H1 (cell line): ENCODE results near the gene PCDHAC1. TPM values are rescaled to one million over a fixed set of nuclear protein-coding genes. Genes with fewer than 3 reads are reported as not detected.
A peak's percentile ranks its signal among the peaks of the same experiment; 100 is the strongest.

Experiments
- CREB1 ChIP-seq: IDR thresholded peaks from 2 replicates; pipeline ENCODE4 v1.6.1; 2012; ENCODE audit warnings: inconsistent platforms
- CTCF ChIP-seq, 3 experiments: IDR thresholded peaks; 1 replicate in 2 of 3; 2 replicates in 1 of 3; pipeline versions ENCODE4 v1.5.1 to v1.6.1; 2011; ENCODE audit warnings: low read length in 3 of 3, mild to moderate bottlenecking in 3 of 3, inconsistent platforms in 2 of 3, low read depth in 1 of 3, moderate library complexity in 1 of 3; ENCODE audit not compliant: insufficient read depth in 1 of 3; ENCODE audit errors: control extremely low read depth in 1 of 3
- EZH2 ChIP-seq: fragments of 200-600 bp; sonication (generic); IDR thresholded peaks from 2 replicates; pipeline ENCODE4 v1.7.1; 2012; ENCODE audit warnings: low read depth, mild to moderate bottlenecking, moderate library complexity, low read length, inconsistent platforms; ENCODE audit not compliant: severe bottlenecking
- JUN ChIP-seq: IDR thresholded peaks from 2 replicates; pipeline ENCODE4 v1.6.1; 2011; ENCODE audit warnings: low read depth, mild to moderate bottlenecking, improper control_type of control experiment, low read length
- MAFK ChIP-seq: IDR thresholded peaks from 2 replicates; pipeline ENCODE4 v1.6.1; 2012; ENCODE audit warnings: low read depth, mild to moderate bottlenecking, improper control_type of control experiment, low read length
- MAX ChIP-seq: IDR thresholded peaks from 2 replicates; pipeline ENCODE4 v1.6.1; 2012; ENCODE audit warnings: inconsistent platforms
- NANOG ChIP-seq: IDR thresholded peaks from 2 replicates; pipeline ENCODE4 v1.6.1; 2011; ENCODE audit warnings: low read length, low read depth, mild to moderate bottlenecking, inconsistent platforms; ENCODE audit not compliant: insufficient read depth, poor library complexity, severe bottlenecking
- RAD21 ChIP-seq, 2 experiments: IDR thresholded peaks in 1 of 2; conservative IDR thresholded peaks in 1 of 2; 2 replicates each; pipeline ENCODE4 v1.6.1; 2011; ENCODE audit warnings: low read depth in 2 of 2, low read length in 2 of 2, improper control_type of control experiment in 1 of 2, inconsistent platforms in 1 of 2, mild to moderate bottlenecking in 1 of 2, moderate library complexity in 1 of 2
- RXRA ChIP-seq: IDR thresholded peaks from 2 replicates; pipeline ENCODE4 v1.6.1; 2011; ENCODE audit warnings: low read depth, mild to moderate bottlenecking, low read length, moderate library complexity; ENCODE audit not compliant: insufficient read depth
- SIRT6 ChIP-seq: IDR thresholded peaks from one replicate; pipeline ENCODE4 v1.7.1; 2012; ENCODE audit warnings: low read length, inconsistent platforms
- SIX5 ChIP-seq: IDR thresholded peaks from 2 replicates; pipeline ENCODE4 v1.6.1; 2011; ENCODE audit warnings: mild to moderate bottlenecking, low read depth, low read length
- SRF ChIP-seq: IDR thresholded peaks from 2 replicates; pipeline ENCODE4 v1.6.1; 2011; ENCODE audit warnings: mild to moderate bottlenecking, low read depth, low read length, moderate library complexity
- TCF12 ChIP-seq: IDR thresholded peaks from 2 replicates; pipeline ENCODE4 v1.6.1; 2011; ENCODE audit warnings: low read depth, mild to moderate bottlenecking, low read length
- polyA plus RNA-seq, 7 experiments: library from polyadenylated mRNA; depleted of rRNA in 3 of 7; stranded (reverse) in 5 of 7; unstranded in 2 of 7; fragments of >200 nt in 5 of 7; fragments of 200-250 nt in 2 of 7; gene quantifications; 1 replicate in 5 of 7; 2 replicates in 1 of 7; 4 replicates in 1 of 7; pipeline versions ENCODE4 v1.2.1 to v1.2.3, GENCODE V29; 2011 to 2013; ENCODE audit warnings: missing spikeins in 2 of 7, mixed read lengths in 2 of 7
- total RNA-seq: library from RNA; stranded (reverse); fragmentation: NEBNext Ultra II Directional; extraction: Animal tissue kit (Norgen Biotek cat#: 25700); gene quantifications from 2 replicates; pipeline ENCODE4 v1.2.1, GENCODE V29; 2021

The PCDHAC1 gene
- total and polyA plus RNA-seq, 2 of the 8 experiments (the other 6 are each of a cell fraction or from before 2014, with no cell fraction given): 2.2 to 4.5 TPM

- TF ChIP-seq CTCF (IDR thresholded peaks at IDR 0.05; ENCODE audit: control extremely low read depth in 1 of 3, insufficient read depth in 1 of 3, low read depth in 1 of 3, low read length in 3 of 3): peak in 2 of 3 experiments; percentile 70 to 80; a peak in 3 of 4 replicates
- TF ChIP-seq EZH2: no peak
- no peak for TF ChIP-seq SRF
- no peak for TF ChIP-seq MAFK
- TF ChIP-seq JUN: no peak
- no peak for TF ChIP-seq NANOG
- no peak for TF ChIP-seq SIX5
- TF ChIP-seq RXRA: no peak
- no peak for TF ChIP-seq CREB1
- peak; percentile 84 to 89 for TF ChIP-seq RAD21 (IDR thresholded peaks at IDR 0.05 in 1 of 2, conservative IDR thresholded peaks at IDR 0.05 in 1 of 2; ENCODE audit: low read depth in 2 of 2, low read length in 2 of 2)
- TF ChIP-seq MAX: peak; percentile 22; the same call in 1 of the 2 replicates
- no peak for TF ChIP-seq SIRT6
- TF ChIP-seq TCF12: no peak
Observed at GRCh38 chr5:140882591-140882899, 43.6 kb upstream of the PCDHAC1 start (continued).
